Uterus (tissue), 2 donors: ENCODE data around the gene TMEM165.

Source experiments
- POLR2A ChIP-seq, 2 donors: fragments of 450-650 bp; IDR thresholded peaks; one replicate each; pipeline ENCODE4 v1.6.1; 2016; ENCODE audit warnings: antibody characterized with exemption in 2 of 2, mild to moderate bottlenecking in 1 of 2, moderate library complexity in 1 of 2
- TF ChIP-seq, protein P1 (sequence below), 4 experiments: fragments of 200-600 bp in 2 of 4; fragments of 450-650 bp in 2 of 4; sonication (generic) in 2 of 4; IDR thresholded peaks; one replicate each; pipeline ENCODE4 v1.5.1; 2016 to 2019; ENCODE audit warnings: antibody characterized with exemption in 4 of 4, mild to moderate bottlenecking in 2 of 4, moderate library complexity in 1 of 4

DNA sequence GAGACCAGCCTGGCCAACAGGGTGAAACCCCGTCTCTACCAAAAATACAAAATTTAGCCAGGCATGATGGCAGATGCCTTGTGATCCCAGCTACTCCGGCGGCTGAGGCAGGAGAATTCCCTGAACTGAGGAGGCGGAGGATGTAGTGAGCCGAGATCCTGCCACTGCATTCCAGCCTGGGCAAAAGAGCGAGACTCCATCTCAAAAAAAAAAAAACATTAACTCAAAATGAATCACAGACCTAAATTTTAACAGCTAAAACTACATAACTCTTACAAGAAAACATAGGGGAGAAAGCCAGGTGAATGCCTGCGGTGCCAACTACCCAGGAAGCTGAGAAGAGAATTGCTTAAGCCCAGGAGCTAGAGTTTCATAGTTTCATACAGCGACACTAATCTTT, 54.8 kb downstream of the TMEM165 start:
- TF ChIP-seq, protein P1, sequence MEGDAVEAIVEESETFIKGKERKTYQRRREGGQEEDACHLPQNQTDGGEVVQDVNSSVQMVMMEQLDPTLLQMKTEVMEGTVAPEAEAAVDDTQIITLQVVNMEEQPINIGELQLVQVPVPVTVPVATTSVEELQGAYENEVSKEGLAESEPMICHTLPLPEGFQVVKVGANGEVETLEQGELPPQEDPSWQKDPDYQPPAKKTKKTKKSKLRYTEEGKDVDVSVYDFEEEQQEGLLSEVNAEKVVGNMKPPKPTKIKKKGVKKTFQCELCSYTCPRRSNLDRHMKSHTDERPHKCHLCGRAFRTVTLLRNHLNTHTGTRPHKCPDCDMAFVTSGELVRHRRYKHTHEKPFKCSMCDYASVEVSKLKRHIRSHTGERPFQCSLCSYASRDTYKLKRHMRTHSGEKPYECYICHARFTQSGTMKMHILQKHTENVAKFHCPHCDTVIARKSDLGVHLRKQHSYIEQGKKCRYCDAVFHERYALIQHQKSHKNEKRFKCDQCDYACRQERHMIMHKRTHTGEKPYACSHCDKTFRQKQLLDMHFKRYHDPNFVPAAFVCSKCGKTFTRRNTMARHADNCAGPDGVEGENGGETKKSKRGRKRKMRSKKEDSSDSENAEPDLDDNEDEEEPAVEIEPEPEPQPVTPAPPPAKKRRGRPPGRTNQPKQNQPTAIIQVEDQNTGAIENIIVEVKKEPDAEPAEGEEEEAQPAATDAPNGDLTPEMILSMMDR (IDR thresholded peaks at IDR 0.05), result no peak
- TF ChIP-seq POLR2A (IDR thresholded peaks at IDR 0.05), result no peak
